SIG-M5 treated with dmso at 0.1 percent for 504 hours (cell line): ENCODE results near the gene PRAF2.

Source experiments
- DNase-seq: peaks from one replicate; lab custom pipeline; 2025; ENCODE audit not compliant: unreplicated experiment; lab: John Stamatoyannopoulos, UW

The PRAF2 gene

DNA sequence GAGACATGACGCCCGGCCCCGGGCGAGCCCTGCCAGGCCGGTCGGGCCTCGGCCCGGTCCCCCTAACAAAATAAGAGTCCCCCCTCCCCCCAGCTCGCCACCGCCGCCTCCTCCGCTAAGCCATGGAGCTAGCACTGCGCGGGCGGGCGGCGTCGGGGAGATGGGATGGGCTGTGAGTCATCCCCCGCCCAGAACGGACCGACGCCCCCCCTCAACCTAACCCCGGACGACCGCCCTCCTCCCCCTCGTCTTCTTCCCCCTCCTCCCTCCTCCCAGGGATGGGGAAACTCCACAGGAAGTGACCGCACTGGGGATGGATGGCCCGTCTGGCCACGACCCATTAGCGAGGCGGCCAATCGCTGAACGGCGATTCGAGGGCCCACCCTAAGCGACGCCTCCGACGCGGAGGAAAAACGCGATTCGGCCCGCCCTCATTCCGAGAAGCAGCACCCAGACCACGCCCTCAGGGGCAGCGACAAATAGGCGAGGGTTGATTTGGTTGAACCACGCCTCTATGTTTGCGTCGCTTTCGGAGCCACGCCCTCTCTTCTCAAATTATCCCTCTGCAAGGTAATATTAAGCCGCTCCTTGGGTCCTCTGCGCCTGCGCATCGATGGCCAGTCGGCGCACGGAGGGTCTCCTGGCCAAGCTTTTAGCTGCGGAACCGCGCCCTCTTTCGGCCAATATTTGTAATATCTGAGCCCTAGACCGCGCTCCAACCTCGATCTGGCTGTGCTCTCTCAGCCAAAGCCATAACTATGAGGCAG lies 30.4 kb downstream of the PRAF2 start, which contains the start of gene TFE3:
TSS of gene TFE3 (minus strand) at position 138 of the 767 bp plus-strand sequence. CDS start at position 7, 131 bp downstream.
- peak; percentile 94 for DNase-seq

GRCh38 chrX:49042581-49043219 lies 31.1 kb downstream of the PRAF2 start:
- DNase-seq: no peak

DNA sequence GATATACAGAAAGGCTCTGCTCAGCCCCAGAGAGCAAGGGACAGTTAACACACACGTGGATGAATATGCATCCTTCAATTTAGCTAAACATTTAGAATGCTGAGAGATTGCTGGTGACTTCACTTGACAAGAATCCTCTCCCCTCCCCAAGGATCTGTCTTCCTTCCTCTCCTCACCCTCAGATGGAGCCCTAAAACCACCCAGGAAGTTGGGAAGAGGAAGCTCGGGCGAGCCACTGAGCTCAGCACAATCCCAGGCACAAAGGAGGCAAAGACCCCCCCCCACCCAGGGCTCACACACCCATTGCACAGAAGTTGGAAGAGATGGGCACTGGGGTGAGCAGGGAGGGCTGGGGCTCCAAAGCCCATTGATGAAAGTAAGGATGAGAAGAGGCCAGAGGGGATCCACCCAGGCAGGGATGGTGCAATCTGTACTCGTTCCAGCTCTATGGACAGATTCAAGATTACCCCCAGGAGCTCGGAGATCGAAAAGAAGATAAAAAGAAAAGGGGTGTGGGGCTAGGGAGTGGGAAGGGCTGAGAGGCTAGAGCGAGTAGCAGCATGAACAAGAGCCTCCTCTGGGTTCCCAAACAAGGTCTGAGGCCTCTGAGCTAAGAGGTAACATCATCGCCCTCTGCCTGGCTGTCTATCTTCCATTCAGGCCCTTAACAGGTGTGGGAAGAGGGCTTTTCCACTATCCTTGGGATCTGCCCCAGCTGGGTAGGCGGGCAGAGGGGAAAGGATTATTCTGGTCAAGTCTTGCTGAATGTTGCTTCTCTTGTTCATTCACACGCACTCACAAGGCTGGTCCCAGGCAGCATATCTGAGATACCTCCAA lies 31.8 kb downstream of the PRAF2 start:
- peak; percentile 17 for DNase-seq

- no peak for DNase-seq
Measured at GRCh38 chrX:49040376-49040955, 33.3 kb downstream of the PRAF2 start.

- peak; percentile 94 for DNase-seq
Measured at GRCh38 chrX:49039598-49040375, 34.0 kb downstream of the PRAF2 start.

GRCh38 chrX:49037883-49038475 lies 35.8 kb downstream of the PRAF2 start:
- no peak for DNase-seq

DNA sequence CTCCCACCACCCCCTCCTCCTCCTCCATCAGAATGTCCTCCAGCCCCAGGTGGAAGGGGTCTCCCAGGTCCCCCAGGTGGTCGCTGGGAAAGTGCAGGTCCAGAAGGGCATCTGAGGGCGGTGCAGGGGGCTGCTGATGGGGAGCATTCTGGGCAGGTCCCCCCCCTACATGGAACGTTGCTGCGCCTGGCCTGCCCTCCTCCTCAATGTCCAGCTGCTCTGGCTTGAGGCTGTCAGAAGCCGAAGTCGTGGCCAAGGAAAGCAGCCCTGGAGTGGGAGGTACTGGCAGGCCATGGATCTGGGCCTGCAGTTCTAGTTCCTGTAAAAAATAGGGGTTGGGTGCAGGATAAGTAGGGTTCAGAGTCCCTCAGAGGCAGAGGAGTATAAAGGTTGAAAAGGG lies 43.5 kb downstream of the PRAF2 start:
- DNase-seq: no peak

DNA sequence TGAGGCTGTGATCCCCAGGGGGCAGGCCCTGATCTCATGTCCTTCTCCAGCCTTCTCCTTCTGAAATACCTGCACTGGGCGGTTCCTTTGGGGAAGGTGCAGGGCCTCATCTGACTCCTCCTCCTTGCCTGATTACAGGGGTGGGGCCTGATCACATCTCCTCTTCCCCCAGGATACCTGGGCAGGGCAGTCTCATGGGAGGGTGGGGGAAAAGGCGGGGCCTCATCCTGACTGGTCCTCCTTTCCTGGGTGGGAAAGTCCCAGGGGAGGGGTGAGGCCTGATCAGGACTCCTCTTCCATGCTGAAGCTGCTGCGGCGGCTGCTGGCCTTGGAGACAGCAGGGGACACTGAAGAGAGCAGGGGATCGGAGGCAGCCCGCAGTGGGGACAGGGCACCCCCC lies 43.9 kb downstream of the PRAF2 start:
- no peak for DNase-seq
